Measurements from ENCODE around the gene PAH. TPM values are rescaled to one million over a fixed set of nuclear protein-coding genes. Genes with fewer than 3 reads are reported as not detected.

PAH gene
- total and polyA plus RNA-seq, 2 of the 13 experiments (the other 11 are each of a cell fraction or from before 2014, with no cell fraction given), result 192 to 451 TPM

- TF ChIP-seq ZBTB46 (CRISPR knock-in tag; IDR thresholded peaks at IDR 0.05; ENCODE audit: borderline replicate concordance) (no peak), POLR2AphosphoS2 (IDR thresholded peaks at IDR 0.05; ENCODE audit: low read depth, low read length) (no peak), RAD51 (IDR thresholded peaks at IDR 0.05; ENCODE audit: borderline replicate concordance) (no peak), TCF7 (IDR thresholded peaks at IDR 0.05; ENCODE audit: low read depth) (peak; percentile 91), RELA (CRISPR knock-in tag; IDR thresholded peaks at IDR 0.05) (no peak), GTF2F1 (IDR thresholded peaks at IDR 0.05; ENCODE audit: low read length) (no peak), JUN (CRISPR knock-in tag; IDR thresholded peaks at IDR 0.05) (0 out of 2 replicates have a peak, but pooled peaks have one; percentile 56), ZFP82 (CRISPR knock-in tag; IDR thresholded peaks at IDR 0.05; ENCODE audit: borderline replicate concordance) (no peak), FIP1L1 (IDR thresholded peaks at IDR 0.05; ENCODE audit: borderline replicate concordance, insufficient read depth, low read depth, low read length) (no peak), NFIB (CRISPR knock-in tag; IDR thresholded peaks at IDR 0.05; ENCODE audit: borderline replicate concordance) (no peak), BHLHE40 (IDR thresholded peaks at IDR 0.05; ENCODE audit: low read length) (peak; percentile 63; the same call in 1 of the 2 replicates), HDAC2 (CRISPR knock-in tag; IDR thresholded peaks at IDR 0.05) (peak; percentile 98), ARID3A (IDR thresholded peaks at IDR 0.05; ENCODE audit: low read depth, low read length) (peak; percentile 90), MAFK (conservative IDR thresholded peaks at IDR 0.05 in 1 of 2, IDR thresholded peaks at IDR 0.05 in 1 of 2; ENCODE audit: low read length in 2 of 2) (peak; percentile 67 to 68; a peak in 3 of 4 replicates), HNRNPH1 (optimal IDR thresholded peaks at IDR 0.05; ENCODE audit: low read depth, low read length) (no peak), HNRNPL (IDR thresholded peaks at IDR 0.05; ENCODE audit: low read depth, low read length) (no peak), NFYC (CRISPR knock-in tag; IDR thresholded peaks at IDR 0.05) (peak; percentile 25; the same call in 1 of the 2 replicates)
- TF ChIP-seq, protein P1, sequence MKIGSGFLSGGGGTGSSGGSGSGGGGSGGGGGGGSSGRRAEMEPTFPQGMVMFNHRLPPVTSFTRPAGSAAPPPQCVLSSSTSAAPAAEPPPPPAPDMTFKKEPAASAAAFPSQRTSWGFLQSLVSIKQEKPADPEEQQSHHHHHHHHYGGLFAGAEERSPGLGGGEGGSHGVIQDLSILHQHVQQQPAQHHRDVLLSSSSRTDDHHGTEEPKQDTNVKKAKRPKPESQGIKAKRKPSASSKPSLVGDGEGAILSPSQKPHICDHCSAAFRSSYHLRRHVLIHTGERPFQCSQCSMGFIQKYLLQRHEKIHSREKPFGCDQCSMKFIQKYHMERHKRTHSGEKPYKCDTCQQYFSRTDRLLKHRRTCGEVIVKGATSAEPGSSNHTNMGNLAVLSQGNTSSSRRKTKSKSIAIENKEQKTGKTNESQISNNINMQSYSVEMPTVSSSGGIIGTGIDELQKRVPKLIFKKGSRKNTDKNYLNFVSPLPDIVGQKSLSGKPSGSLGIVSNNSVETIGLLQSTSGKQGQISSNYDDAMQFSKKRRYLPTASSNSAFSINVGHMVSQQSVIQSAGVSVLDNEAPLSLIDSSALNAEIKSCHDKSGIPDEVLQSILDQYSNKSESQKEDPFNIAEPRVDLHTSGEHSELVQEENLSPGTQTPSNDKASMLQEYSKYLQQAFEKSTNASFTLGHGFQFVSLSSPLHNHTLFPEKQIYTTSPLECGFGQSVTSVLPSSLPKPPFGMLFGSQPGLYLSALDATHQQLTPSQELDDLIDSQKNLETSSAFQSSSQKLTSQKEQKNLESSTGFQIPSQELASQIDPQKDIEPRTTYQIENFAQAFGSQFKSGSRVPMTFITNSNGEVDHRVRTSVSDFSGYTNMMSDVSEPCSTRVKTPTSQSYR (CRISPR knock-in tag; IDR thresholded peaks at IDR 0.05; ENCODE audit: borderline replicate concordance), result peak; percentile 53; the same call in 1 of the 2 replicates
- TF ChIP-seq, protein P2, sequence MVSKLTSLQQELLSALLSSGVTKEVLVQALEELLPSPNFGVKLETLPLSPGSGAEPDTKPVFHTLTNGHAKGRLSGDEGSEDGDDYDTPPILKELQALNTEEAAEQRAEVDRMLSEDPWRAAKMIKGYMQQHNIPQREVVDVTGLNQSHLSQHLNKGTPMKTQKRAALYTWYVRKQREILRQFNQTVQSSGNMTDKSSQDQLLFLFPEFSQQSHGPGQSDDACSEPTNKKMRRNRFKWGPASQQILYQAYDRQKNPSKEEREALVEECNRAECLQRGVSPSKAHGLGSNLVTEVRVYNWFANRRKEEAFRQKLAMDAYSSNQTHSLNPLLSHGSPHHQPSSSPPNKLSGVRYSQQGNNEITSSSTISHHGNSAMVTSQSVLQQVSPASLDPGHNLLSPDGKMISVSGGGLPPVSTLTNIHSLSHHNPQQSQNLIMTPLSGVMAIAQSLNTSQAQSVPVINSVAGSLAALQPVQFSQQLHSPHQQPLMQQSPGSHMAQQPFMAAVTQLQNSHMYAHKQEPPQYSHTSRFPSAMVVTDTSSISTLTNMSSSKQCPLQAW (CRISPR knock-in tag; IDR thresholded peaks at IDR 0.05), result peak; percentile 97
- TF ChIP-seq, protein P3, sequence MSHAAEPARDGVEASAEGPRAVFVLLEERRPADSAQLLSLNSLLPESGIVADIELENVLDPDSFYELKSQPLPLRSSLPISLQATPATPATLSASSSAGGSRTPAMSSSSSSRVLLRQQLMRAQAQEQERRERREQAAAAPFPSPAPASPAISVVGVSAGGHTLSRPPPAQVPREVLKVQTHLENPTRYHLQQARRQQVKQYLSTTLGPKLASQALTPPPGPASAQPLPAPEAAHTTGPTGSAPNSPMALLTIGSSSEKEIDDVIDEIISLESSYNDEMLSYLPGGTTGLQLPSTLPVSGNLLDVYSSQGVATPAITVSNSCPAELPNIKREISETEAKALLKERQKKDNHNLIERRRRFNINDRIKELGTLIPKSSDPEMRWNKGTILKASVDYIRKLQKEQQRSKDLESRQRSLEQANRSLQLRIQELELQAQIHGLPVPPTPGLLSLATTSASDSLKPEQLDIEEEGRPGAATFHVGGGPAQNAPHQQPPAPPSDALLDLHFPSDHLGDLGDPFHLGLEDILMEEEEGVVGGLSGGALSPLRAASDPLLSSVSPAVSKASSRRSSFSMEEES (CRISPR knock-in tag; IDR thresholded peaks at IDR 0.05), result peak; percentile 99
These were observed 3.2 kb upstream of the PAH start (continued) for GRCh38 chr12:102920271-102920670.

Measured in HepG2 (cell line).